Iris pigment epithelial cell (primary cell): ENCODE results near the gene ABHD14A.

Experiments used
- DNase-seq: peaks from one replicate; pipeline ENCODE4 v3.0.0-alpha.2; 2011; ENCODE audit warnings: low read depth

Gene ABHD14A

DNA sequence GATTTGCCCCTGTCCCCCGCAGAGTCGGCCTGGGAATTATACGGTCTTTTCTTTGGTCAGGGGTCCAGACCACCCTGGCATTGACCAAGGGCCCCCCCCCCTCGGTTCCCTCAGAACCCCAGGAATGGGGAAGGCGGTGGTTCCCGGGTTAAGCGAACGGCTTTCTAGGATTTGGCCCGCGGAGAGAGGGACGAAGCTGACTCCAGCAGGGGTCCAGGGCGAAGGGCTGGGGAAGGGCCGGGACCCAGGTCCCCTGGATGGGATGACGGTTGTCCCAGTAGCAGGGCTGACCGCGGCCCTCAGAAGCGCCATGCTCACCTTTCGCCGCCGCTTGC, 33.4 kb upstream of the ABHD14A start:
- DNase-seq = no peak

DNA sequence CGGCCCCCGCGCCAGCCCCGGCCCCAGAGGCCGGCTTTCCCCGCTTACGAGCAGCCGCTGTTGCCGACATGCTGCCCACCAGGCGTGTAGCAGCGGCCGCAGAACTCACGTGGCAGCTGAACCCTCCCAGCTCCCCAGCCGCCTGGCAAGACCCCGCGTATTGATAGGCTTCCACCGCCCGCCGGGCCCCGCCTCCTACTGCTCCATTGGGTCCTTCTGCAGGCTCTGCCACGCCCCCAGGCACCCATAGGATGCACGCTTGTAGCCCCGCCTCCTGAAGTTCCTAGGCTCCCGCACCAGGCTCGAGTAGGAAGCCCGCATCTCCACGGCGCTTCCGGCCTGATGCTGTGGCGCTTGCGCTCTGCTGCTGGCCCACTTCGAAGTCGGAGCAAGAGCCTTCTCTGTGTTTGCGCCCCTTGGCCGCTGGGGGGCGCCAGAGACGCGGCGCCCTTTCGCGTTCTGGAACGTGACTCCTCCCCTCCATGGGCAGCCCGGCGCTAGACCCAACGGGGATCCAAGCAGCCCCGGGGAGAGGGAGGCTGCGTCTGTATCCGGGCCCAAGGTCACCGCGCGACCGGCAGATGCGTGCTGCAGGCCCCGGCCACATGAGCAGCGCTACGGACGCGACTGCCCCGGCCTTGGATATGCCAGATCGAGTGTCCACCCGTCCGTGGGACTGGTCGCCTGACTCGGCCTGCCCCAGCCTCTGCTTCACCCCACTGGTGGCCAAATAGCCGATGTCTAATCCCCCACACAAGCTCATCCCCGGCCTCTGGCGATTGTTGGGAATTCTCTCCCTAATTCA, 32.9 kb upstream of the ABHD14A start, which contains the start of the genes PARP3 and RRP9:
Gene PARP3, plus strand, starts transcription at position 566 of the 805 bp plus-strand sequence. CDS start 993 bp downstream, outside the sequence.
Gene RRP9, minus strand, starts transcription at position 107 of the 805 bp plus-strand sequence. Its CDS starts 37 bp downstream, at position 70.
- DNase-seq = peak; percentile 100

DNA sequence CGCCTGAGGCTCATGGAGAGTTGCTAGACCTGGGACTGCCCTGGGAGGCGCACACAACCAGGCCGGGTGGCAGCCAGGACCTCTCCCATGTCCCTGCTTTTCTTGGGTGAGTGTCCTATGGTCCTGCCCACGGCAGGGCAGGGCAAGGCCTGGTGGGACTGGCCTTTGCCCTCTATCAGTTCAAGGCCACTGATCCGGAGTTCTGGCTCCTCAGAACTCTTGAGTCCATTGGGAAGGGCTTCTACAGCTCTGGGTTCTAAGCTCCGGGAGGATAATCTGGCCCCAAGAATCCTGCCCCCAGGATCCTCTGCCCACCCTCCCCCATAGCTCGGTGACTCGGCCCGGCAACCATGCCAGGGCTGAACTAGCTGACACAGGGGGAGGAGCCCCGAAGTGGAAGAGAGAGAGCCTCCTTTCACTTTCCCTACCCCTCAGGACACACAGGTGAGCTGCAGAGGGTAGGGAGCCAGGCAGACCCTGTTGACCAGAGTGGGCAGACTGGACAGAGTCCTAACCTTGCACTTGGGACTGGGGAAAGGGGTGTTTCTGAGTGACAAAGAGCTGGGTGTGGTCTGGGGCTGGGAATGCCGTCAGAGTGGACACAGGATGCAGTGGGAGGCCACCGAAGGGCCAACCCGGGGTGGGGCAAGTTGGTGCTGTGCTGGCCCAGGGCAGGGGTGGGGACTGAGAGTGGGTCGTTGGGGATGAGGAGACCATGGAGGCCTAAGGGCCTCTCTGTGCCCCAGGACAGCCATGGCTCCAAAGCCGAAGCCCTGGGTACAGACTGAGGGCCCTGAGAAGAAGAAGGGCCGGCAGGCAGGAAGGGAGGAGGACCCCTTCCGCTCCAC, 32.0 kb upstream of the ABHD14A start:
- DNase-seq = peak; percentile 60

DNA sequence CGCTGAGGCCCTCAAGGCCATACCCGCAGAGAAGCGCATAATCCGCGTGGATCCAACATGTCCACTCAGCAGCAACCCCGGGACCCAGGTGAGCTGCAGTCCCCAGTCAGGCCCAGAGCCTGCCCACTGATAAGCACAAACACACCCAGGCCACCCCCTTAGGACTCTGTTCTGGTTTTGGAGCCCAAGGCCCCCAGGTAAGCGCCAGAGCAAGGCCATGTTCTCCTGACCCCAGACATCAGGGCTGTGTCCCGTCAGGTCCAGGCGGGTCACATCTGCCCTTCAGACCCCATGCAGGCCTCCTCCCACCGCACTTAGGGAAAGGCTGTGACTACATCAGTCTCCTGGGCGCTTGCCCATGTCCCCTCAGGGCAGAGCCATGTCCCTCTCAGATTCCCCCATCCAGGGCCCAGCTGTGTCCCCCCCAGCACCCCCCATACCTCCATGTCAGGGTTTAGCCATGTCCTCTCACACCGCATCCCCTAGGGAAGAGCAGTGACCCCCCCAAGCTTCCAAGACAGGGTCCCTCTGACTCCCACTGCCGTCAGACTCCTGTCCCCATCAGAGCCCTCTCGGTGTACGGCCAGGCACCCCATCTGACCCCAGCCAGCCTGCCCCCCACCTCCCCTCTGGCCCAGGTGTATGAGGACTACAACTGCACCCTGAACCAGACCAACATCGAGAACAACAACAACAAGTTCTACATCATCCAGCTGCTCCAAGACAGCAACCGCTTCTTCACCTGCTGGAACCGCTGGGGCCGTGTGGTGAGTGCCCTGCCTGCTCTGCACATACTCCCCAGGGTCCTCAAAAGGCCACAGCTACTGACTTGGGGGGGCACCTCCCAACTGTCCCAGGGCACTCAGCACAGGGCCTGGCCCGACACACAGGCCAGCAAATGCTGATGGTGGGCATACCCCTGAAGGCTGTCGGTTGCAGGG, 31.1 kb upstream of the ABHD14A start:
- no peak for DNase-seq

DNA sequence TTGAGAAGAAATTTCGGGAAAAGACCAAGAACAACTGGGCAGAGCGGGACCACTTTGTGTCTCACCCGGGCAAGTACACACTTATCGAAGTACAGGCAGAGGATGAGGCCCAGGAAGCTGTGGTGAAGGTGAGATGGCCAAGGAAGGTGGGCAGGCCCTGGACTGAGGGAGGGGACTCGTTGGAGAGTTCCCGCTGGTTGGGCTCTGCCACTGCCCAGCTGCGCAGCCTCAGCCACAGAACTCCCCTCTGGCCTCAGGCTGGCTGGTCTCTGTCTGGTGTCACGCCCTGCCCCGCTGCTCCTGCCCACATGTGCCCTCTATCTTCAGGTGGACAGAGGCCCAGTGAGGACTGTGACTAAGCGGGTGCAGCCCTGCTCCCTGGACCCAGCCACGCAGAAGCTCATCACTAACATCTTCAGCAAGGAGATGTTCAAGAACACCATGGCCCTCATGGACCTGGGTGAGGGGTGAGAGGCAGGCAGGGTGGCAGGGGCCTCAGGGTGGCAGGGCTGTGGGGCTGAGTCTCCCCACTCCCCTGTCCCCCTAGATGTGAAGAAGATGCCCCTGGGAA, 30.3 kb upstream of the ABHD14A start:
- no peak for DNase-seq

DNA sequence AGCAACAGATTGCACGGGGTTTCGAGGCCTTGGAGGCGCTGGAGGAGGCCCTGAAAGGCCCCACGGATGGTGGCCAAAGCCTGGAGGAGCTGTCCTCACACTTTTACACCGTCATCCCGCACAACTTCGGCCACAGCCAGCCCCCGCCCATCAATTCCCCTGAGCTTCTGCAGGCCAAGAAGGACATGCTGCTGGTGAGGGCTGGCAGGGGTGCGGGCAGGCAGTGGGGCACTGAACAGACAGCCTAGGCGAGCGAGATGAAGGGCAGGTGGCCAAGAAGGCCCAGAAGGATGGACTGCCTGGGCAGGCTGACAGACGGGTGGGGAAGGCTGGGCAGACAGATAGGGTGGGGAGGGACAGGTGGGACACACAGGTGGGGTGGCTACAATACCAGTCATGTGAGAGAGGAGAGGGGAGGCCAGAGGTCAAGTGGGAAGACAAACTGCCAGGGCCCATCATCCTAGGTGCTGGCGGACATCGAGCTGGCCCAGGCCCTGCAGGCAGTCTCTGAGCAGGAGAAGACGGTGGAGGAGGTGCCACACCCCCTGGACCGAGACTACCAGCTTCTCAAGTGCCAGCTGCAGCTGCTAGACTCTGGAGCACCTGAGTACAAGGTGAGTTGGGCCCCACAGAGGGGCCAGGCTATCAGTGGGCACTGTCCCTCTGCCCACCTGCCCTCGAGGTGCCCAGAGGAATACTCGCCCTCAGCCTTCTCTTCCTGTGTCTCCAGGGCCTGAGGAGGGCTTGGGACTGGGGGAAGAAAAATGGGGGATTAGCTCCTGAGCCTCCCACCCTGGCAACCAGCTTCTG, 29.6 kb upstream of the ABHD14A start:
- no peak for DNase-seq

DNA sequence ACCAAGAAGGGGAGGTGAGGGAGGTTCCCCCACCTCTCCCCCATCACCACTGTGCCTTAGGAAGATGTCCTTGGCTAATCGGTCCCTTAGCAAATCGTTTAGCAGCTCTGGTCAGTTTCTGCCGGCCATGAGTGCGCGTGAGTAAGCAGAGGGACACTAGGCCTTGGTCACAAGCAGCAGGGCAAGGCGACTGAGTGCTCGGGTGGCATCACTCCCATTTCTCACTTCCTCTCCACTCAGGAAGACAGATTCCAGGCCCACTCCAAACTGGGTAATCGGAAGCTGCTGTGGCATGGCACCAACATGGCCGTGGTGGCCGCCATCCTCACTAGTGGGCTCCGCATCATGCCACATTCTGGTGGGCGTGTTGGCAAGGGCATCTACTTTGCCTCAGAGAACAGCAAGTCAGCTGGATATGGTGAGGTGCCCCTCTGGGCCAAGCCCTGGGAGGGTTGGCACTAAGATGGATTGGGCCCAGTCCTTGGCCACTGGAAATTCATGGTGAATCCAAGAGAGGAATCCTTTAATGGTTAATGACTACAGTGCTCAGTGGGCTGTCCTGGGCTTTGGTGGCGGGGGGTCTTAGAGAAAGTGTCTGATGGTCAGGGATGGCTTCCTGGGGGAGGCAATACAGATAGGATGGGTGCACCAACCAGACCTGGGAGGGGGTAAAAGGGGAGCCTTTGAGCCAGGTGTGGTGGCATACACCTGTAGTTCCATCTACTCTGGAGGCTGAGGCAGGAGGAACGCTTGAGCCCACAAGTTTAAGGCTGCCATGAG, 28.7 kb upstream of the ABHD14A start:
- DNase-seq = no peak

DNA sequence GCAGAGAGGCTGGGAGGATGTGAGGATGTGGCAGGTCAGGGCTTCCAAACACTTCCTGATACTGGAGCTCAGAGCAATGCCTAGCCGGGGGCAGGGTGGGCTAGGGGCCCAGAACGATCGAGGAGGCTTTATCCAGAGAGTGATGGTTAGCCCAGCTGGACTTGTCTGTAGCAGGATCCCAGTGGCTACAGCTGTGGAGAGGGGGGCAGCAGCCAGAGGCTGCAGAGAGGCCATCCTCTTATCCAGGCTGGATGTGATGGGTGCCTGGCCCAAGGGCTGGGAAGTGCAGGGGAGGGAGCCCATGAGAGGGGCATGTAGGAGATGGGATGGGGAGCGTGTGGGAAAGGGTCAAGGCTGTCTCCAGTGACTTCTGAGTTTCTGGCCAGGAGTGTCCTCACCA, 28.1 kb upstream of the ABHD14A start:
- no peak for DNase-seq

DNA sequence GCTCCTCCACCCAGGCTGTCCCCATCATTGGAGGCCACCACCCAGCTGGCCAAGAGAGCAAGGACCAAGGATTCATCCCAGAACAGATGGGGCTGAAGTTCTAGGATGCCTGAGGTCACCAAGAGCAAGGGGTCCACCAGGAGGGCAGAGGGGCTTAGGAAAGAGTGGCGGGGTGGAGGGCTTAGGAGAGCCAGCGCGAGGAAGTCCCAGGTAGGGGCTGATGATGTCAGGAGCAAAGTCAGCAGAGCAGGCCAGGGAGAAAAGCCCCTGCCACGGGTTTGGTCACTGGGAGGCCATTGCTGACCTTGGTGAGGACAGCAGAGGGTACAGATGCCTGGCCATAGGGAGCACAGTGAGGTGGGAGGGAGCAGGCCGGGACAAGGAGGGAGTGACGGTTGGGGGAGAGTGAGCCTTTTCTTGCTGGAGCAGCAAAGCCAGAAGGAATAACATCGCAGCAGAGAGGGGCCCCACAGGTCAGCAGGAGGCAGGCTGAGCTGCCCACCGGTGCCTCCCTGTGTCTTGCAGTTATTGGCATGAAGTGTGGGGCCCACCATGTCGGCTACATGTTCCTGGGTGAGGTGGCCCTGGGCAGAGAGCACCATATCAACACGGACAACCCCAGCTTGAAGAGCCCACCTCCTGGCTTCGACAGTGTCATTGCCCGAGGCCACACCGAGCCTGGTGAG, 27.5 kb upstream of the ABHD14A start:
- no peak for DNase-seq

DNA sequence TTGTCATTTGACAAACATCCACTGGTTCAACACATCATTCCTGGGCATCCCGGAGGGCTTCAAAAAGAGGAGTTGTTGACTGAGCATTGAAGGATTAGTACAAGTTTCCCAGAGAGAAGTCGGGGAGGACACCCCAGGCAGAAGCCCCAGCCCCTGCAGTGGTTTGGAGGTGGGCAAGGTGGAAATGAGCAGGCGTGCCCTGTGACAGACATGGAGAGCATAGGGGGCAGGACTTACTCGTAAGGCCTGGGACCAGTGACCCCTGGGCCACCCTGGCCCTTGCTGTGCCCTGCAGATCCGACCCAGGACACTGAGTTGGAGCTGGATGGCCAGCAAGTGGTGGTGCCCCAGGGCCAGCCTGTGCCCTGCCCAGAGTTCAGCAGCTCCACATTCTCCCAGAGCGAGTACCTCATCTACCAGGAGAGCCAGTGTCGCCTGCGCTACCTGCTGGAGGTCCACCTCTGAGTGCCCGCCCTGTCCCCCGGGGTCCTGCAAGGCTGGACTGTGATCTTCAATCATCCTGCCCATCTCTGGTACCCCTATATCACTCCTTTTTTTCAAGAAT, 26.8 kb upstream of the ABHD14A start:
- DNase-seq = no peak

DNA sequence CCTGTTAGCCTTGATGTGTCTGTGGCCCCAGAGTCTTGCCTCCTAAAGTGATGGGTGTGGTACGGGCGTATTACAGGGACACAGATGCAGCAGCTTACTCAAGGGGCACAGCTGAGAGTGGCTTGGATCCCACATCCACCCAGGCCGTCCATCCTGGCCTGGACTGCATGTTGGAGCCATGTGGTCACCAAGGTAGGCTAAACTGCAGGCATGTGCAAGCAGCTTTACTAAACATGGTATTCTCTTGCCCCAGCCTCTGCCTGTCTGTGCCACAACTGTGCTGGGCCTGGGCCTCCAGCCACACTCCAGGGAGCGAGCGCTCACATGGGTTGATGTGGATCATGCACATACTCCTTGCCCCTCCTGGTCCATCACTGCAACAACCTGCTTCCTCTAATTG, 25.7 kb upstream of the ABHD14A start:
- DNase-seq = no peak

DNA sequence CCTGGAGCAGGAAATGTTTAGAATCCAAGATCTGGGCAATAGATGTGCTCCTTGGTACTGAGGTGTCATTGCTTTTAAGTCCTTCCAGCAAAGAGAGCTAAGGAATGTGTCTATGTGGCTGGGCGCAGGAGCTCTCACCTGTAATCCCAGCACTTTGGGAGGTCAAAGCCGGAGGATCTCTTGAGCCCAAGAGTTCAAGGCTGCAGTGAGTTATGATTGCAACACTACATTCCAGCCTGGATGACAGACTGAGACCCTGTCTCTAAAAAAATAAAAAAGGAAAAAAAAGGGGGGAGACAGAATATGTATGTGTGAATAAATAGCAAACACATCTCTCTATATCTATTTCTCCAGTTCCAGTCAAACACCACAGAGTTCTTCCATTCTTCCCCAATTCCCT, 24.0 kb upstream of the ABHD14A start:
- DNase-seq = no peak

DNA sequence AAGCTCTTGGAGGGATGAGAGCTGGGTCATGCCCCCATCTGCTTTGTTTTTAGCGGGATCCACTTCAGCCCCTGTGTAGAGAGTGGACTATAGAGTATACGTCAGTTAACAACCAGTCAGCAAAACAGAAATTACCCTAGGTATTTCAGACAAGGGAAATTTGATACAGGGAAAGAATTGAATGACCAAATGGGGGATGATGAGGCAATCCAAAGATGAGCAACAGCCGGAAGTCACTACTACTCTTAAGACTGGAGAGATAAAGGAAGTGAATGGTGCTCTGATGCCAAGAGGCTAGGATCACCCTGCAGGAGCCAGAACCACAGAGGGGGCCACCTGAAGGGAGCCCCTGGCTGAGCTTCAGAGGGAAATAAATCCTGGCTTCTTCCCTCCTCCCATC, 21.4 kb upstream of the ABHD14A start:
- peak; percentile 92 for DNase-seq

DNA sequence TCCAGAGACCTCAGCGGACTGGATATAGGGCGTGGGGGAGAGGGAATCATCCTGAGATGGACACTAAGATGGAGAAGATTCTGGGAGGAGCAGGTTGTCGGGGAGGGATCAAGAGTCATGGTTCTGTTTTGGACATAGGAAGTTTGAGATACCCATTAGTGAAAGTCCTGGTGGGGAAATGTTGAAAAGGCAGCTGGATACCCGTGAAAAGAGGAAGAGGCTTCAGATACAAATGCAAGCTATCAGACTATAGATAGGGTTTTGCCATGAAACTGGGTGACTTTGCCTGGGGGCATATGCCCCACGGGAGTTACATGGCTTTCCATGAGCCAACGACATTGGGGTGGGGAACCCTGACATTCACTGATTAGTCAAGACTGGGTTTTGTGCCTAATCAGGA, 20.8 kb upstream of the ABHD14A start:
- DNase-seq = no peak

DNA sequence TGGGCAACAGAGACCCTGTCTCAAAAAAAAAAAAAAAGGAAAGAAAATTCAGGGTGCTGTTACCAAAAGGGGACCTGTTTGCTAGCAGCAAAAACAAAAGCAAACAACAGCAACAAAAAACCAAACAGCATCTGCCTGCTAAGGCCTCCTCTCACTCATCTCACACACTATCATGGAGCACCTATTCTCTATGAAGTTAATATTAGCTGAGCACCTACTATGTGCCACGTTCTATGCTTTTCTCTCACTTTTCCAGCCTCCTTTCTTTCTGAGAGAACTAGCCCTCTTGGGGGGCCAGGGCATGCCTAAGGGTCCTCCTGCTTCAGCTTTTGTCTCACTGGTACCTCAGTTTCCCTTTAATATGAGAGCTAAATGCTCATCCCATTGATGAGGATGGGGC, 20.2 kb upstream of the ABHD14A start:
- DNase-seq = no peak

DNA sequence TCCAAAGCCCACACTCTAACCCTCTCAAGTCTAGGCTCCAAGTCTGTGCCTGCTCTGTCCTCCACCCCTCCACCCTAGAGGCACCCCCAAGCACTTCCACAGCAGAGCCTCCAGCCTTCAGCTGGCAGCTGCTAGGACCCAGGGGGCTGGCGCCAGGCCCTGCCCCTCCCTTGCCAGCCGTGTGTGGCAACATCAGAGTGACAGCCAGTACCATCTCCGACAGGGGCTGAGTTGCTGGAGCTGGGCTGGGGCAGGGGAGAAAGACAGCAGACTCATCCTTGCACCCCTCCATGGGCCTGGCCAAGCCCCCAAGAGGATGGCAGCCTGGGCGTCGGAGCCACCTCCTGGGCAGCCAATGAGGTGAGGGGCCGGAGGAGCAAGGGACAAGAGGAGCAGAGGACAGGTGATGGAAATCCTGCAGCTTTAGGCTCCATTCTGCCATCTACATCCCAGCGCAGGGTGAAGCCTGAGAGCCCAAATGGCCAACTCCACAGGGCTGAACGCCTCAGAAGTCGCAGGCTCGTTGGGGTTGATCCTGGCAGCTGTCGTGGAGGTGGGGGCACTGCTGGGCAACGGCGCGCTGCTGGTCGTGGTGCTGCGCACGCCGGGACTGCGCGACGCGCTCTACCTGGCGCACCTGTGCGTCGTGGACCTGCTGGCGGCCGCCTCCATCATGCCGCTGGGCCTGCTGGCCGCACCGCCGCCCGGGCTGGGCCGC, 19.5 kb upstream of the ABHD14A start, which contains the start of gene GPR62:
Gene GPR62, plus strand, starts transcription at position 207 of the 718 bp plus-strand sequence. Its CDS starts 272 bp downstream, at position 479.
- DNase-seq = no peak

DNA sequence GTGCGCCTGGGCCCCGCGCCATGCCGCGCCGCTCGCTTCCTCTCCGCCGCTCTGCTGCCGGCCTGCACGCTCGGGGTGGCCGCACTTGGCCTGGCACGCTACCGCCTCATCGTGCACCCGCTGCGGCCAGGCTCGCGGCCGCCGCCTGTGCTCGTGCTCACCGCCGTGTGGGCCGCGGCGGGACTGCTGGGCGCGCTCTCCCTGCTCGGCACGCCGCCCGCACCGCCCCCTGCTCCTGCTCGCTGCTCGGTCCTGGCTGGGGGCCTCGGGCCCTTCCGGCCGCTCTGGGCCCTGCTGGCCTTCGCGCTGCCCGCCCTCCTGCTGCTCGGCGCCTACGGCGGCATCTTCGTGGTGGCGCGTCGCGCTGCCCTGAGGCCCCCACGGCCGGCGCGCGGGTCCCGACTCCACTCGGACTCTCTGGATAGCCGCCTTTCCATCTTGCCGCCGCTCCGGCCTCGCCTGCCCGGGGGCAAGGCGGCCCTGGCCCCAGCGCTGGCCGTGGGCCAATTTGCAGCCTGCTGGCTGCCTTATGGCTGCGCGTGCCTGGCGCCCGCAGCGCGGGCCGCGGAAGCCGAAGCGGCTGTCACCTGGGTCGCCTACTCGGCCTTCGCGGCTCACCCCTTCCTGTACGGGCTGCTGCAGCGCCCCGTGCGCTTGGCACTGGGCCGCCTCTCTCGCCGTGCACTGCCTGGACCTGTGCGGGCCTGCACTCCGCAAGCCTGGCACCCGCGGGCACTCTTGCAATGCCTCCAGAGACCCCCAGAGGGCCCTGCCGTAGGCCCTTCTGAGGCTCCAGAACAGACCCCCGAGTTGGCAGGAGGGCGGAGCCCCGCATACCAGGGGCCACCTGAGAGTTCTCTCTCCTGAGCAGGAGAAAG, 18.7 kb upstream of the ABHD14A start:
- DNase-seq = peak; percentile 58
